HEK293 (cell line): ENCODE data around the gene AFF3.

ENCODE experiments used
- CTCF ChIA-PET: fragments of 350-600 bp; formaldehyde crosslinking; extraction: SDS; loops from one replicate; lab custom pipeline; 2021; ENCODE audit warnings: antibody characterized with exemption; lab: Yijun Ruan, JAX
- POLR2A ChIA-PET: fragments of 300-600 bp; formaldehyde crosslinking; extraction: SDS; loops from one replicate; lab custom pipeline; 2020; ENCODE audit warnings: antibody characterized with exemption, inconsistent platforms; lab: Yijun Ruan, JAX
- H3K27ac ChIP-seq: fragments of 200-500 bp; sonication (Bioruptor generic); 2 replicates; pipeline ENCODE4 v1.5.1; 2014; ENCODE audit warnings: low read depth, low read length, control low read depth, inconsistent platforms; ENCODE audit errors: extremely low read depth
- H3K36me3 ChIP-seq, 2 experiments: fragments of 200-500 bp in 1 of 2; sonication (Bioruptor generic) in 1 of 2; 1 replicate in 1 of 2; 2 replicates in 1 of 2; pipeline ENCODE4 v1.5.1; 2014 to 2017; ENCODE audit warnings: inconsistent platforms in 2 of 2, low read length in 2 of 2; ENCODE audit not compliant: control insufficient read depth in 2 of 2, insufficient read depth in 1 of 2
- H3K4me1 ChIP-seq: fragments of 200-500 bp; sonication (Bioruptor generic); 2 replicates; pipeline ENCODE4 v1.5.1; 2014; ENCODE audit warnings: mild to moderate bottlenecking, low read length, inconsistent platforms; ENCODE audit not compliant: control insufficient read depth, insufficient read depth
- H3K4me3 ChIP-seq: 2 replicates; pipeline ENCODE4 v1.5.1; 2011; ENCODE audit warnings: low read depth, mild to moderate bottlenecking, control low read depth, low read length, moderate library complexity
- H3K9me3 ChIP-seq: fragments of 200-500 bp; sonication (Bioruptor generic); 2 replicates; pipeline ENCODE4 v1.5.1; 2014; ENCODE audit warnings: low read depth, low read length, inconsistent platforms; ENCODE audit not compliant: control insufficient read depth, insufficient read depth
- CTCF ChIP-seq: fragments of 450-650 bp; formaldehyde crosslinking; IDR thresholded peaks from 2 replicates; pipeline ENCODE4 v1.5.1; 2016; ENCODE audit warnings: missing biosample characterization, missing genetic modification characterization
- GLI4 ChIP-seq: fragments of 450-650 bp; formaldehyde crosslinking; IDR thresholded peaks from 2 replicates; pipeline ENCODE4 v1.5.1; 2016; ENCODE audit warnings: missing biosample characterization, missing genetic modification characterization
- MZF1 ChIP-seq: fragments of 450-650 bp; formaldehyde crosslinking; IDR thresholded peaks from 2 replicates; pipeline ENCODE4 v1.5.1; 2017; ENCODE audit warnings: missing biosample characterization, missing genetic modification characterization, borderline replicate concordance
- TRIM28 ChIP-seq: IDR thresholded peaks from 2 replicates; pipeline ENCODE4 v1.6.1; 2011; ENCODE audit warnings: low read length, control low read depth, borderline replicate concordance
- ZBTB7A ChIP-seq: fragments of 450-650 bp; formaldehyde crosslinking; IDR thresholded peaks from 2 replicates; pipeline ENCODE4 v1.5.1; 2016; ENCODE audit warnings: low read depth, missing biosample characterization, missing genetic modification characterization
- ZNF18 ChIP-seq: fragments of 450-650 bp; formaldehyde crosslinking; IDR thresholded peaks from 2 replicates; pipeline ENCODE4 v1.5.1; 2016; ENCODE audit warnings: missing biosample characterization, missing genetic modification characterization
- ZNF24 ChIP-seq: fragments of 450-650 bp; formaldehyde crosslinking; IDR thresholded peaks from 2 replicates; pipeline ENCODE4 v1.5.1; 2016; ENCODE audit warnings: missing biosample characterization, missing genetic modification characterization
- ZNF274 ChIP-seq, 2 experiments: fragments of 200-500 bp in 1 of 2; fragments of 450-650 bp in 1 of 2; sonication (Bioruptor generic) in 1 of 2; formaldehyde crosslinking in 1 of 2; IDR thresholded peaks; 2 replicates each; pipeline versions ENCODE4 v1.5.1 to v1.6.1; 2014 to 2016; ENCODE audit warnings: borderline replicate concordance in 1 of 2, inconsistent platforms in 1 of 2, low read length in 1 of 2, missing biosample characterization in 1 of 2, missing genetic modification characterization in 1 of 2
- ZNF529 ChIP-seq: fragments of 450-650 bp; formaldehyde crosslinking; IDR thresholded peaks from 2 replicates; pipeline ENCODE4 v1.5.1; 2017; ENCODE audit warnings: missing genetic modification characterization, missing biosample characterization; ENCODE audit not compliant: insufficient replicate concordance
- ZNF585B ChIP-seq: fragments of 450-650 bp; formaldehyde crosslinking; IDR thresholded peaks from 2 replicates; pipeline ENCODE4 v1.5.1; 2016; ENCODE audit warnings: missing biosample characterization, missing genetic modification characterization
- ZNF596 ChIP-seq: fragments of 450-650 bp; IDR thresholded peaks from 2 replicates; pipeline ENCODE4 v1.5.0; 2018; ENCODE audit warnings: missing biosample characterization, mild to moderate bottlenecking, missing genetic modification characterization, moderate library complexity
- ZNF624 ChIP-seq: fragments of 450-650 bp; formaldehyde crosslinking; IDR thresholded peaks from 2 replicates; pipeline ENCODE4 v1.5.1; 2017; ENCODE audit warnings: missing biosample characterization, missing genetic modification characterization
- ZNF664 ChIP-seq: fragments of 450-650 bp; formaldehyde crosslinking; IDR thresholded peaks from 2 replicates; pipeline ENCODE4 v1.5.1; 2016; ENCODE audit warnings: missing biosample characterization, missing genetic modification characterization
- ZNF670 ChIP-seq: fragments of 450-650 bp; formaldehyde crosslinking; IDR thresholded peaks from 2 replicates; pipeline ENCODE4 v1.5.1; 2016; ENCODE audit warnings: missing biosample characterization, missing genetic modification characterization, low read depth
- ZNF707 ChIP-seq: fragments of 450-650 bp; formaldehyde crosslinking; IDR thresholded peaks from 2 replicates; pipeline ENCODE4 v1.5.1; 2016; ENCODE audit warnings: missing biosample characterization, missing genetic modification characterization
- ZNF785 ChIP-seq: fragments of 450-650 bp; formaldehyde crosslinking; IDR thresholded peaks from 2 replicates; pipeline ENCODE4 v1.5.1; 2016; ENCODE audit warnings: missing biosample characterization, missing genetic modification characterization
- ZSCAN30 ChIP-seq: fragments of 450-650 bp; IDR thresholded peaks from 2 replicates; pipeline ENCODE4 v1.5.1; 2018; ENCODE audit warnings: missing biosample characterization, mild to moderate bottlenecking, missing genetic modification characterization, moderate library complexity
- TF ChIP-seq, protein P1 (sequence below): fragments of 450-650 bp; formaldehyde crosslinking; IDR thresholded peaks from 2 replicates; pipeline ENCODE4 v1.5.1; 2016; ENCODE audit warnings: missing biosample characterization, missing genetic modification characterization
- TF ChIP-seq, protein P2 (sequence below): fragments of 450-650 bp; formaldehyde crosslinking; IDR thresholded peaks from 2 replicates; pipeline ENCODE4 v1.5.1; 2016; ENCODE audit warnings: missing biosample characterization, missing genetic modification characterization
- TF ChIP-seq, protein P3 (sequence below): fragments of 450-650 bp; IDR thresholded peaks from 2 replicates; pipeline ENCODE4 v1.5.1; 2018; ENCODE audit warnings: missing biosample characterization, mild to moderate bottlenecking, missing genetic modification characterization

Gene AFF3

DNA sequence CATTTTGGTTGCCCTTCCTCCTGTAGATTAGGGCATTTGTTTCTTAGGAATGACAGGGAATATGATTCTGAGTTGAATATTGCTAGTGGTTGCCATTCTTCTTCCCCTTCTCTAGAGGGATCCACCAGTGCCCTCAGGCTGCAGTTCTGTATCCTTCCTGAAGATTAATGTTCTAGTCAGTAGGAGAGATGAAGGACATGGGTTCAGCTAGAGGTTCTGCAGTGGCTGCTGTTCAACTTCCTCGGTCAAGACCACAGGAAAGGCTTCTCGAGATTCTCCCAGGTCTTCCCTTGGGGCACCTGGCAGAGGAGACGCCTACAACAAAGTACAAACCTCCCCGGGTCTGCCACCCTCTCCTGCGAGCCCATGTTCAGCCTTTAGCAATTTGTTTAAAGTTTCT lies 325.5 kb downstream of the AFF3 start:
- Histone ChIP-seq H3K4me1 (no peaks in the 10 kb centered on the region), H3K4me3 (no peak overlapping the region), H3K9me3 (no peaks in the 10 kb centered on the region), H3K36me3 (no peaks in the 10 kb centered on the region)
- ChIA-PET CTCF (no interaction called here), POLR2A (no interaction called here)
- TF ChIP-seq ZNF670 (tag by site-specific recombination) (no peak), ZNF18 (tag by site-specific recombination) (no peak), ZNF274 (IDR thresholded peaks at IDR 0.05; ENCODE audit: low read length) (no peak), ZNF274 (tag by site-specific recombination; IDR thresholded peaks at IDR 0.05; ENCODE audit: borderline replicate concordance) (no peak), ZNF664 (tag by site-specific recombination) (no peak), ZNF24 (tag by site-specific recombination) (no peak), GLI4 (tag by site-specific recombination) (no peak), ZNF785 (tag by site-specific recombination) (no peak), ZNF585B (tag by site-specific recombination) (no peak), ZBTB7A (tag by site-specific recombination) (no peak), ZNF707 (tag by site-specific recombination) (no peak), ZSCAN30 (tag by site-specific recombination) (no peak), ZNF596 (tag by site-specific recombination) (no peak), ZNF529 (no peak), TRIM28 (no peak), MZF1 (no peak), CTCF (tag by site-specific recombination) (no peak), ZNF624 (tag by site-specific recombination) (no peak)
- TF ChIP-seq, protein P1, sequence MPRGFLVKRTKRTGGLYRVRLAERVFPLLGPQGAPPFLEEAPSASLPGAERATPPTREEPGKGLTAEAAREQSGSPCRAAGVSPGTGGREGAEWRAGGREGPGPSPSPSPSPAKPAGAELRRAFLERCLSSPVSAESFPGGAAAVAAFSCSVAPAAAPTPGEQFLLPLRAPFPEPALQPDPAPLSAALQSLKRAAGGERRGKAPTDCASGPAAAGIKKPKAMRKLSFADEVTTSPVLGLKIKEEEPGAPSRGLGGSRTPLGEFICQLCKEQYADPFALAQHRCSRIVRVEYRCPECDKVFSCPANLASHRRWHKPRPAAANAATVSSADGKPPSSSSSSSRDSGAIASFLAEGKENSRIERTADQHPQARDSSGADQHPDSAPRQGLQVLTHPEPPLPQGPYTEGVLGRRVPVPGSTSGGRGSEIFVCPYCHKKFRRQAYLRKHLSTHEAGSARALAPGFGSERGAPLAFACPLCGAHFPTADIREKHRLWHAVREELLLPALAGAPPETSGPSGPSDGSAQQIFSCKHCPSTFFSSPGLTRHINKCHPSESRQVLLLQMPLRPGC (tag by site-specific recombination) = no peak
- TF ChIP-seq, protein P2, sequence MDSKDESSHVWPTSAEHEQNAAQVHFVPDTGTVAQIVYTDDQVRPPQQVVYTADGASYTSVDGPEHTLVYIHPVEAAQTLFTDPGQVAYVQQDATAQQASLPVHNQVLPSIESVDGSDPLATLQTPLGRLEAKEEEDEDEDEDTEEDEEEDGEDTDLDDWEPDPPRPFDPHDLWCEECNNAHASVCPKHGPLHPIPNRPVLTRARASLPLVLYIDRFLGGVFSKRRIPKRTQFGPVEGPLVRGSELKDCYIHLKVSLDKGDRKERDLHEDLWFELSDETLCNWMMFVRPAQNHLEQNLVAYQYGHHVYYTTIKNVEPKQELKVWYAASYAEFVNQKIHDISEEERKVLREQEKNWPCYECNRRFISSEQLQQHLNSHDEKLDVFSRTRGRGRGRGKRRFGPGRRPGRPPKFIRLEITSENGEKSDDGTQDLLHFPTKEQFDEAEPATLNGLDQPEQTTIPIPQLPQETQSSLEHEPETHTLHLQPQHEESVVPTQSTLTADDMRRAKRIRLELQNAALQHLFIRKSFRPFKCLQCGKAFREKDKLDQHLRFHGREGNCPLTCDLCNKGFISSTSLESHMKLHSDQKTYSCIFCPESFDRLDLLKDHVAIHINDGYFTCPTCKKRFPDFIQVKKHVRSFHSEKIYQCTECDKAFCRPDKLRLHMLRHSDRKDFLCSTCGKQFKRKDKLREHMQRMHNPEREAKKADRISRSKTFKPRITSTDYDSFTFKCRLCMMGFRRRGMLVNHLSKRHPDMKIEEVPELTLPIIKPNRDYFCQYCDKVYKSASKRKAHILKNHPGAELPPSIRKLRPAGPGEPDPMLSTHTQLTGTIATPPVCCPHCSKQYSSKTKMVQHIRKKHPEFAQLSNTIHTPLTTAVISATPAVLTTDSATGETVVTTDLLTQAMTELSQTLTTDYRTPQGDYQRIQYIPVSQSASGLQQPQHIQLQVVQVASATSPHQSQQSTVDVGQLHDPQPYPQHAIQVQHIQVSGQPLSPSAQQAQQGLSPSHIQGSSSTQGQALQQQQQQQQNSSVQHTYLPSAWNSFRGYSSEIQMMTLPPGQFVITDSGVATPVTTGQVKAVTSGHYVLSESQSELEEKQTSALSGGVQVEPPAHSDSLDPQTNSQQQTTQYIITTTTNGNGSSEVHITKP (tag by site-specific recombination) = no peak
- TF ChIP-seq, protein P3, sequence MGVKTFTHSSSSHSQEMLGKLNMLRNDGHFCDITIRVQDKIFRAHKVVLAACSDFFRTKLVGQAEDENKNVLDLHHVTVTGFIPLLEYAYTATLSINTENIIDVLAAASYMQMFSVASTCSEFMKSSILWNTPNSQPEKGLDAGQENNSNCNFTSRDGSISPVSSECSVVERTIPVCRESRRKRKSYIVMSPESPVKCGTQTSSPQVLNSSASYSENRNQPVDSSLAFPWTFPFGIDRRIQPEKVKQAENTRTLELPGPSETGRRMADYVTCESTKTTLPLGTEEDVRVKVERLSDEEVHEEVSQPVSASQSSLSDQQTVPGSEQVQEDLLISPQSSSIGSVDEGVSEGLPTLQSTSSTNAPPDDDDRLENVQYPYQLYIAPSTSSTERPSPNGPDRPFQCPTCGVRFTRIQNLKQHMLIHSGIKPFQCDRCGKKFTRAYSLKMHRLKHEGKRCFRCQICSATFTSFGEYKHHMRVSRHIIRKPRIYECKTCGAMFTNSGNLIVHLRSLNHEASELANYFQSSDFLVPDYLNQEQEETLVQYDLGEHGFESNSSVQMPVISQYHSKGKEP (tag by site-specific recombination) = no peak
- TF ChIP-seq, all 188 proteins: peak for 0
- H3K27ac ChIP-seq = no peak overlapping the region
